Keratinocyte (primary cell): ENCODE results near the gene ZNF777.

Experiments used
- EZH2 ChIP-seq: IDR thresholded peaks from one replicate; pipeline ENCODE4 v1.6.1; 2012; ENCODE audit warnings: inconsistent platforms, mild to moderate bottlenecking, low read length, moderate library complexity
- TF ChIP-seq, protein P1 (sequence below), 3 experiments: IDR thresholded peaks in 1 of 3; conservative IDR thresholded peaks in 1 of 3; optimal IDR thresholded peaks in 1 of 3; 2 replicates in 2 of 3; 3 replicates in 1 of 3; pipeline versions ENCODE3 to v1.5.1; 2011; ENCODE audit warnings: low read length in 3 of 3, mild to moderate bottlenecking in 3 of 3, moderate library complexity in 2 of 3, control low read depth in 1 of 3, inconsistent platforms in 1 of 3; ENCODE audit not compliant: insufficient read depth in 2 of 3; ENCODE audit errors: extremely low read depth in 1 of 3

DNA sequence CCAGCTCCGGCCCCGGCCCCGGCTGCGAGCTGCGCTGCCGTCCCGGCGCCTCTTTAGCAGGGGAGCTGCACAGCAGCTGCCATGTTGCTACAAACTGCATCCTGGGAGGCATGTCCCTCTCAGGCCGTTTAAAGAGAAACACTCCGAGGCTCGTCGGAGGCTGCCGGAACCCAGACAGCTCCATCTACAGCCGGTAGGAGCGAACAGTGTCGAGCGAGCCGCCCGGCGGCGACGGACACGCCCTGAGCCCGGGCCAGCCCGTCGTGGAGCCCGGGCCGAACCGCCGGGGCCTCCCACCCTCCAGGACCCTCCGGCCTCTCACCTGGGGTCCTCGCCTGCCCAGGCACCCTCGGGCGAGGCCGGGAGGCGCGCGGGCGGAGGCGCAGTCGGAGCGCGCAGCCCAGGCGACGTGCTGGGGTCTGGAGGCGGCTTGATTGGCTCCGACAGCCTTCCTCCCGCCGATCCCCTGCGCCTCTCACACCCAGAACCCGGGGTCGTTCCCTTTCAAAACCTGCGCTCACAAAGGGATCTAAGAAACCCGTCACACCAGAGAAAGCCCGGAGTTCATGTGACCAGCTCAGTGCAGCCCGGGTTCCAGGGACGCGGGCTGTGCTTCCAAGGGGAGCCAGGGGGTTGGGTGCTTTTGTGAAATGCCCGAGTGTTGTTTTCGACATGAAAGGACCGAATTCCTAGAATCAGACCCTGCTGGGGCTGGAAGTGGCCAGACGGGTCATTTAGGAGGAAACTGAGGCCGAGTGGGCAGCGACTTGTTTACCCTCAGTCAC lies at the start of gene ZNF777:
- TF ChIP-seq, protein P1, sequence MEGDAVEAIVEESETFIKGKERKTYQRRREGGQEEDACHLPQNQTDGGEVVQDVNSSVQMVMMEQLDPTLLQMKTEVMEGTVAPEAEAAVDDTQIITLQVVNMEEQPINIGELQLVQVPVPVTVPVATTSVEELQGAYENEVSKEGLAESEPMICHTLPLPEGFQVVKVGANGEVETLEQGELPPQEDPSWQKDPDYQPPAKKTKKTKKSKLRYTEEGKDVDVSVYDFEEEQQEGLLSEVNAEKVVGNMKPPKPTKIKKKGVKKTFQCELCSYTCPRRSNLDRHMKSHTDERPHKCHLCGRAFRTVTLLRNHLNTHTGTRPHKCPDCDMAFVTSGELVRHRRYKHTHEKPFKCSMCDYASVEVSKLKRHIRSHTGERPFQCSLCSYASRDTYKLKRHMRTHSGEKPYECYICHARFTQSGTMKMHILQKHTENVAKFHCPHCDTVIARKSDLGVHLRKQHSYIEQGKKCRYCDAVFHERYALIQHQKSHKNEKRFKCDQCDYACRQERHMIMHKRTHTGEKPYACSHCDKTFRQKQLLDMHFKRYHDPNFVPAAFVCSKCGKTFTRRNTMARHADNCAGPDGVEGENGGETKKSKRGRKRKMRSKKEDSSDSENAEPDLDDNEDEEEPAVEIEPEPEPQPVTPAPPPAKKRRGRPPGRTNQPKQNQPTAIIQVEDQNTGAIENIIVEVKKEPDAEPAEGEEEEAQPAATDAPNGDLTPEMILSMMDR (optimal IDR thresholded peaks at IDR 0.05 in 1 of 3, IDR thresholded peaks at IDR 0.05 in 1 of 3, conservative IDR thresholded peaks at IDR 0.05 in 1 of 3; ENCODE audit: extremely low read depth in 1 of 3, insufficient read depth in 2 of 3, low read length in 3 of 3): peak; percentile 48 to 77 (median 66)
- no peak for TF ChIP-seq EZH2
